Fibroblast of skin of right quadriceps (primary cell): ENCODE results near the gene HEATR9.
A peak's percentile ranks its signal among the peaks of the same experiment; 100 is the strongest.

Experiments used
- DNase-seq: peaks from one replicate; pipeline ENCODE4 v3.0.0-alpha.2; 2013

Gene HEATR9

GRCh38 chr17:35894206-35894605, 25.5 kb upstream of the HEATR9 start:
- no peak for DNase-seq

- no peak for DNase-seq
Observed at GRCh38 chr17:35893751-35894150, 25.1 kb upstream of the HEATR9 start.

GRCh38 chr17:35892091-35893035, 23.7 kb upstream of the HEATR9 start:
- DNase-seq, result peak; percentile 27

DNA sequence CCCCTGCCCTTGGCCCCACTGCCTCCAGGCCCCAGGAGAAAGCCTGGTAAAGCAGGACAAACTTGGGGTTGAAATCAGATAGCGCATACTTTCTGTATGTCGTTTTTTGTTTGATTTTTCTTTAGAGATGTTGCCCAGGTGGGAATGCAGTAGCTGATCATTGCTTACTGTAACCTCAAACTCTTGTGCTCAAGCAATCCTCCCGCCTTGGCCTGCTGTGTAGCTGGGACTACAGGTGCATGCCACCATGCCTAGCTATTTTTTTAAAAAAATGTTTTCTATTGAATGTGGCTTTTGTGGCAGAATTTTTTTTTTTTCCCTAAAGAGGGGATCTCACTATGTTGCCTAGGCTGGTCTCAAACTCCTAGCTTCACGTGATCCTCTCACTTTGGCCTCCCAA, 22.6 kb upstream of the HEATR9 start:
- no peak for DNase-seq

GRCh38 chr17:35890774-35891155, 22.1 kb upstream of the HEATR9 start:
- DNase-seq, result no peak

GRCh38 chr17:35889818-35890773, 21.4 kb upstream of the HEATR9 start:
- peak; percentile 66 for DNase-seq

DNA sequence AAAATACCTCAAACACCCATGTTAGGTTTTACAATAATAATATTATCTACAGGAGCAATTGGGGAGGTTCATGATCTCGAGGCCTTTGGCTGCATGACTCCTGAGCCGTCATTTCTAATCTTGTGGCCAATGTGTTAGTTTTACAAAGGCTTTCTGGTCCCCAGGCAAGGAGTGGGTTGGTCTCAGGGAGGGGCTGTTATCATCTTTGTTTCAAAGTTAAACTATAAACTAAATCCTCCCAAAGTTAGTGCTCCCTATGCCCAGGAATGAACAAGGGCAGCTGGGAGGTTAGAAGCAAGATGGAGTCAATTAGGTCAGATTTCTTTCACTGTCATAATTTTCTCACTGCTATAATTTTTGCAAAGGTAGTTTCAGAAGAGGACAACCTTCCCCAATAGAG, 20.6 kb upstream of the HEATR9 start:
- DNase-seq, result no peak

GRCh38 chr17:35879773-35880654, 11.3 kb upstream of the HEATR9 start, which contains the start of gene CCL5:
Gene CCL5, minus strand, starts transcription at chr17:35880360.
- no peak for DNase-seq

DNA sequence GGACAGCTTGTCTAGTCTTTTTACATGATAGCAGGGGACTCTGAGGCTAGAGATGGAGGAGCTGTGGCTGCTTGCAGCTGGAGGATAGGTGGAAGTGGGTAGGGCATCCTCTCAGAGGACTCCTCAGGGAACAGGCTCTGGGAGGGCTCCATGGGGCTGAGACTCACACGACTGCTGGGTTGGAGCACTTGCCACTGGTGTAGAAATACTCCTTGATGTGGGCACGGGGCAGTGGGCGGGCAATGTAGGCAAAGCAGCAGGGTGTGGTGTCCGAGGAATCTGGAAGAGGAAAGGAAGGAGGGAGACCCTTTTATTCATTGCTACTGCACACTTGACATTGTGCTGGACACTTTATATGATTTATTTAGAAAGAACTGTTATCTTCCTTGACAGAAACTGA, 9.7 kb upstream of the HEATR9 start:
- DNase-seq, result no peak

DNA sequence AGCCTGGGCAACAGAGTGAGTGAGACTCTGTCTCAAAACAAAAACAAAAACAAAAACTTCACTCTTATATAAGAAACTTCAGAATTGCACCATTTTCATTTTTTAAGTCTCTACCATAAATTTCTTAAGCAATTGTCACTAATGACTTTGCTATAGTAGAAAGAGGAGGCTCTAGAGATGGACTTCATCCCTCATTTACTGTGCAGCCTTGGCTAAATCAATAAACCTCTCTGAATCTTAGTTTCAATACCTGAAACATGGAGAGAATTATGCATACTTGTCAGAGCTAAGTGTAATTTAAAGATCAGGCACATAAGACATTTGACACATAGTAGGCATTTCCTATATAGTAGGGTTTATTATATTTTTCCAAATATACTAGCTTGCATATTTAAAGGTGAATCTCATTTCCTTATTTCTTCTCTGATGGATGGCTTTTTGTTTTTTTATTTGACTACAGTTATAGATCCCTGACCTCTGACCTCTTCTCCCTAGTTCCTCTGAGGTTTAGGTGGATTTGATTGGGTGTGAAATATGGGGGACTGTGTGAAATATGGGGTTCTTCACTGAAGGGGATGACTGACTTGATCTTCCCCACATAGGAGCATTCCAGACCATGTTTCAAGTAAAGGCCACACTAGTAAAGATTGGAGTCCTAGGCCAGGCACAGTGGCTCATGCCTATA, 8.8 kb upstream of the HEATR9 start:
- no peak for DNase-seq

- DNase-seq, result no peak
Observed at GRCh38 chr17:35876534-35876933, 7.8 kb upstream of the HEATR9 start.

- no peak for DNase-seq
Observed at GRCh38 chr17:35875800-35876139, 7.1 kb upstream of the HEATR9 start.

DNA sequence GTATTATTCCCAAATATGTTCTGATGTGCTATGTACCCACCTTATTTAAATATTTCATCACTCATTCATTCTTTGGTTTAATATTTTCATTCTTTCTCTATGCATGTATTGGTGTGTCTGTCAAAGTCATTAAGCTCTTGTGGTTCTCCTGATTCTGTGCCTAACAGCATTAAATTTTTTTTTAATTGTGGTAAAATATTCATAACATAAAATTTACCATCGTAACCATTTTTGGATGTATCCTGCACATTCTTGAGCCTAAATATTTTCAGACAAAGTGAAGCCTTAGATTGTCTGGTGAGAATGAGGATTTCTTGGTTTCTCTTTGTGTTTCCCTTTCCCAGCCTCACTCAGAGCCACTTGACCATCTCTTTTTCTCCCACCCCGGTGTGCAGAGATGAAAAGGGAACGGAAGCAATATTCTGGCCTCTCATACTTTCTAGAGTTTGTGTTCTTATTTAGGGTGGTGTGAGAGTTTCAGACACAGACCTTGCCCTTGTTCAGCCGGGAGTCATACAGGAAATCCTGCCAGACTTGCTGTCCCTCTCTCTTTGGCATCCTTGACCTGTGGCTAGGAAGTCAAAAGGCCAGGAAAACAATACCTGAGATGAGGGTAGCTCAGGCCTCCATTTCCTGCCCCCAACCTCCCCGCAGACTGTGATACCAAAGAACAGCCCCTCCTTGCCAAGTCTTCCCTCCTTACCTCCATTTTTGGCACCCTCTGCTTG, 6.5 kb upstream of the HEATR9 start:
- no peak for DNase-seq

DNA sequence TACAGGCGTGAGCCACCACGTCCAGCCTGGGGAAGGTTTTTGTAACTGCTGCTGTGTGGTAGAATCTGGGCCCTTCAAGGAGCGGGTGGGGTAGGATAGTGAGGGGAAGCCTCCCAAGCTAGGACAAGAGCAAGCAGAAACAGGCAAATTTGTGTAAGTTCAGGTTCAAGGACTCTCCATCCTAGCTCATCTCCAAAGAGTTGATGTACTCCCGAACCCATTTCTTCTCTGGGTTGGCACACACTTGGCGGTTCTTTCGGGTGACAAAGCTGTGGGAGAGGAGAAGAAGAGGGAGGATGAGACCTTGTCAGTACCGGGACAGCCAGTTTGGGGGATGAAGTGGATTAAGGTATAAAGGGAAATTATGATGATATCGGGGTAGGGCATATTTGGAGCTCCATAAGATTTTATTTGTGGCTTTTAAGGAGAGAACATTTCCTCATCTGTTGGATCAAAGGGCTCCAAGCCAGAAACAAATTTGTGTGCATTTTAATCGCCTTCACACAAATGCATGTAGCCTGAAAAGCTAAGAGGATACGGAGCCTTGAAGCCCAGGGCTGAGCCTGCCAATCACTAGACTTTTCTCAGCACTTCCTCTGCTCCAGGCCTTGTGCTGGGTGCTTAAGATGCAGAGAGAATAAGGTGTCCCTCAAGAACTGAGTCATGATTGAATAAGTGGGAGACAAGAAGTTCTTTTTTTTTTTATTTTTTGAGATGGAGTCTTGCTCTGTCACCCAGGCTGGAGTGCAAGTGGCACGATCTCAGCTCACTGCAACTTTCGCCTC, 3.7 kb upstream of the HEATR9 start:
- no peak for DNase-seq

- no peak for DNase-seq
Observed at GRCh38 chr17:35870906-35871819, 2.5 kb upstream of the HEATR9 start.

- no peak for DNase-seq
Observed at GRCh38 chr17:35867574-35867973, 1.1 kb downstream of the HEATR9 start.

DNA sequence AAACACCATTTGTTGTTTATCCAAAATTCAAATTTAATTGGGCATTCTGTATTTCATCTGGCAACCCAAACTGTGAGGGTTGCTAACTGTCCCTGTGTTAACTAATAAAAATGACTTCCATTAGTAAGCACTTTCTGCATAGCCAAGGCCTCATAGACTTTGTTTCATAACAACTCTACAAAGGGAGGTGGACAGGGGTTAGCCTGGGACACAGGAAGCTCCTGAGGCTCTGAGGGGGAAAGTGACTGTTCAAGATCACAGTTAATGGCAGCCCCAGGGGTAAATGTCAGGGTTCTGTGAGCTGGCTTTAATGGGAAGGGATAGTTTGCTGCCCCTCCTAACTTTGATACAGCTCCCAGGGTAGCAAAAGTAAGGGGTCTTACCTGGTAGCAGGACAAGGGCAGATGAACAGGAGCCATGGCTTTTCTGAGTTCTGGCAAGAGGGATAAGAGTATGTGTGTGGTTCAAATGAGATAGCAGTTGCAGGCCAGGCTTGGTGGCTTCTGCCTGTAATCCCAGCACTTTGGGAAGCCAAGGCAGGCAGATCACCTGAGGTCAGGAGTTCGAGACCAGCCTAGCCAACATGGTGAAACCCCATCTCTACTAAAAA, 2.2 kb downstream of the HEATR9 start:
- DNase-seq, result peak; percentile 28

DNA sequence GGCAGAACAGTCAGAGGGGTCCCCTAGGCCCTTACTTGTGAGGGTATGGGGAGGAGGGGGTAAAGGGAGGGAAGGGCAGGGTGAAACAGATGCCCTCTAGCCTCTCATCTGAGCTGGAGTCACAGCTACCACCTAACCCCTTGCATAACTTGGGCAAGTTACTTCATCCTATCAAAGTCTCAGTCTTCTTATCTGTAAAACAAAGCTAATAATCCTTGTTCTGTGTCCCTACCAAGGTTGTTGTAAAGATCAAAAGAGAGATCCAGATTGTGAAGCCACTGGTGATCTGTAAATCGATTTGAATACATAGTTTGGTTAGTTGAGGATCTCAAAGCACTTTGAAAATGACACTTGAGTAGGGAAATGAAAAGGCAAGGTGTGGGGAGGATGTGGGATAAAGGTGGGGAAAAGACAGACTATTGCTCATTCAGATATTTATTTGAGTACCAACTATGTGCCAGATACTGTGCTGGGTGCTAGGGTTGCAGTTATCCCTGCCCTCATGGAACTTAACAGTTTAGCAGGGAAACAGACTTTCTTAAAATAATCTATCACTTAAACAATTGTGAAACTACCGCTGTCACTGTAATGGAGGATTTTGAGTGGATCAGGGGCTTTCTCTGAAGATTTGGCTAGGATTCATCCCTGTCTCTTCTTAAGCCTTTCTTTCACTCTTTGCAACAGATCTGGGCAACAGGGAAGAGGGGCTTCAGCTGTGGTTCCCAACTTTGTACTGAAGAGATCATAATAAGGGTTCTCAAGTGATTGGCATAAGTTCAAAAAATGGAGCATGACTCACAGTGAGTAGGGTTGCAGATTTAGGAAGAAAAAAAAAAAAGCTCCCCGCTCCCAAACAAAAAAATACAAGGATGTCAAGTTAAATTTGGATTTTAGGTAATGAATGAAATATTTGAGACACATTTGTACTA, 3.0 kb downstream of the HEATR9 start:
- peak; percentile 60 for DNase-seq
